ENCODE measurements around the gene TRIM41. TPM values are rescaled to one million over a fixed set of nuclear protein-coding genes. Genes with fewer than 3 reads are reported as not detected.

TRIM41 gene
- total RNA-seq, 1 experiment from 2014 or later, result 26.8 TPM

DNA sequence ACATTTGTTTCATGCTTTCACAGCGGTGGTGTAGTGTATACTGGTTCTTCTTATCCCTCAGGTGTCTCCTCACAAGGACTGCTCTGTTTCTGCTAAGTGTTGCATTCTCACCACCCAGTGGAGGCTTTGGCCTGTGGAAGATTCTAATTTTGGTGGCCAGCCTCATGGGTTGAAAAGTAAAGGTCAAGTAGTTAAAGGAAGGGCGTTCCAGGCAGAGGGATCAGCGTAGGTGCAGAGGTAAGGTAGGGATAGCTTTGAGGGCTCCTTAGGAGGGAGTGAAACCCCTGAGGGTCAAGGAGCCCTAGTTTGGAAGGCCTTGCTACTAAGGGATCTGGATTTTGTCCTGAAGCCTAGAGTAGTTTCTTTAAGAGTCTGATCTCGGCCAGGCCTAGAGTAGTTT lies 25.2 kb downstream of the TRIM41 start:
- Histone ChIP-seq H2AFZ (ENCODE audit: low read length) (no peak overlapping the region), H3K36me3 (ENCODE audit: low read depth, low read length) (peaks cover 20% of the 10 kb centered on the region; the same call in 1 of the 2 replicates), H3K9me3 (ENCODE audit: low read length) (no peaks in the 10 kb centered on the region), H3K27me3 (ENCODE audit: low read length) (no peaks in the 10 kb centered on the region), H3F3A (ENCODE audit: low read length, unreplicated experiment) (no peaks in the 10 kb centered on the region), H3K4me2 (ENCODE audit: low read length) (peak overlapping the region; percentile 93), H3K4me1 (ENCODE audit: insufficient read depth, low read length) (peaks cover 29% of the 10 kb centered on the region), H3K79me2 (ENCODE audit: low read length) (peaks cover 90% of the 10 kb centered on the region), H3K27ac (ENCODE audit: low read length) (peak overlapping the region; percentile 21), H3K9ac (ENCODE audit: low read length) (peak overlapping the region; percentile 99), H3K9me2 (replicated peaks; ENCODE audit: low read length) (no peaks in the 10 kb centered on the region), H3K4me3 (ENCODE audit: low read length) (peak overlapping the region; percentile 98), H4K20me1 (ENCODE audit: low read length) (peaks cover 49% of the 10 kb centered on the region)
- intact Hi-C loops (cut with micrococcal nuclease), result loop anchor here (1.0 kb wide), 1 partner anchor 11 kb away; no protein-coding TSS in a partner anchor
- DNase-seq (no peak), ATAC-seq (no peak)
- ChIA-PET POLR2A (ENCODE audit: unreplicated experiment) (no interaction called here), CTCF (no interaction called here)
- no TSS peak for BruUV-seq (replicated peaks)
- TF ChIP-seq EZH2 (IDR thresholded peaks at IDR 0.05; ENCODE audit: low read length, unreplicated experiment), result no peak
- TF ChIP-seq, protein P1, sequence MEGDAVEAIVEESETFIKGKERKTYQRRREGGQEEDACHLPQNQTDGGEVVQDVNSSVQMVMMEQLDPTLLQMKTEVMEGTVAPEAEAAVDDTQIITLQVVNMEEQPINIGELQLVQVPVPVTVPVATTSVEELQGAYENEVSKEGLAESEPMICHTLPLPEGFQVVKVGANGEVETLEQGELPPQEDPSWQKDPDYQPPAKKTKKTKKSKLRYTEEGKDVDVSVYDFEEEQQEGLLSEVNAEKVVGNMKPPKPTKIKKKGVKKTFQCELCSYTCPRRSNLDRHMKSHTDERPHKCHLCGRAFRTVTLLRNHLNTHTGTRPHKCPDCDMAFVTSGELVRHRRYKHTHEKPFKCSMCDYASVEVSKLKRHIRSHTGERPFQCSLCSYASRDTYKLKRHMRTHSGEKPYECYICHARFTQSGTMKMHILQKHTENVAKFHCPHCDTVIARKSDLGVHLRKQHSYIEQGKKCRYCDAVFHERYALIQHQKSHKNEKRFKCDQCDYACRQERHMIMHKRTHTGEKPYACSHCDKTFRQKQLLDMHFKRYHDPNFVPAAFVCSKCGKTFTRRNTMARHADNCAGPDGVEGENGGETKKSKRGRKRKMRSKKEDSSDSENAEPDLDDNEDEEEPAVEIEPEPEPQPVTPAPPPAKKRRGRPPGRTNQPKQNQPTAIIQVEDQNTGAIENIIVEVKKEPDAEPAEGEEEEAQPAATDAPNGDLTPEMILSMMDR (conservative IDR thresholded peaks at IDR 0.05; ENCODE audit: low read depth, low read length), result no peak

- peaks cover 64% of the 10 kb centered on the region for H4K20me1 ChIP-seq (ENCODE audit: low read length)
- H3F3A ChIP-seq (ENCODE audit: low read length, unreplicated experiment), result no peaks in the 10 kb centered on the region
- ATAC-seq (no peak), DNase-seq (no peak)
- peaks cover 99% of the 10 kb centered on the region for H3K79me2 ChIP-seq (ENCODE audit: low read length)
- ChIA-PET CTCF (no interaction called here), POLR2A (ENCODE audit: unreplicated experiment) (interaction anchor here (0.6 kb wide), 1 partner anchor 11 kb away, joined by 4 read pairs; the partner anchor contains the start of gene RACK1)
- no peaks in the 10 kb centered on the region for H3K27me3 ChIP-seq (ENCODE audit: low read length)
- H3K9me2 ChIP-seq (replicated peaks; ENCODE audit: low read length), result no peaks in the 10 kb centered on the region
- H3K9me3 ChIP-seq (ENCODE audit: low read length), result no peaks in the 10 kb centered on the region
- H3K9ac ChIP-seq (ENCODE audit: low read length), result no peak overlapping the region
- intact Hi-C loops (cut with micrococcal nuclease), result no loop called here
- peaks cover 34% of the 10 kb centered on the region; the same call in 1 of the 2 replicates for H3K36me3 ChIP-seq (ENCODE audit: low read depth, low read length)
- peaks cover 10% of the 10 kb centered on the region; the same call in 1 of the 2 replicates for H3K4me1 ChIP-seq (ENCODE audit: insufficient read depth, low read length)
- BruUV-seq (replicated peaks), result no TSS peak
- H3K4me3 ChIP-seq (ENCODE audit: low read length), result no peak overlapping the region
- no peak overlapping the region for H3K27ac ChIP-seq (ENCODE audit: low read length)
- H3K4me2 ChIP-seq (ENCODE audit: low read length), result no peak overlapping the region
- no peak overlapping the region for H2AFZ ChIP-seq (ENCODE audit: low read length)
- TF ChIP-seq, protein P1 (conservative IDR thresholded peaks at IDR 0.05; ENCODE audit: low read depth, low read length), result no peak
- TF ChIP-seq EZH2 (IDR thresholded peaks at IDR 0.05; ENCODE audit: low read length, unreplicated experiment) (no peak), EZH2phosphoT487 (IDR thresholded peaks at IDR 0.05; ENCODE audit: borderline replicate concordance, low read length) (no peak)
Observed at GRCh38 chr5:181255276-181255675, 32.2 kb downstream of the TRIM41 start.

GRCh38 chr5:181255836-181256578 lies 32.9 kb downstream of the TRIM41 start:
- intact Hi-C loops (cut with micrococcal nuclease), result no loop called here
- H4K20me1 ChIP-seq (ENCODE audit: low read length), result peaks cover 59% of the 10 kb centered on the region

More at GRCh38 chr5:181255836-181256578, 32.9 kb downstream of the TRIM41 start:
- Histone ChIP-seq H3K9me2 (replicated peaks; ENCODE audit: low read length) (no peaks in the 10 kb centered on the region), H3K9me3 (ENCODE audit: low read length) (no peaks in the 10 kb centered on the region), H2AFZ (ENCODE audit: low read length) (no peak overlapping the region), H3K9ac (ENCODE audit: low read length) (no peak overlapping the region), H3K79me2 (ENCODE audit: low read length) (peaks cover 98% of the 10 kb centered on the region), H3K4me3 (ENCODE audit: low read length) (no peak overlapping the region), H3K27ac (ENCODE audit: low read length) (no peak overlapping the region), H3K4me2 (ENCODE audit: low read length) (0 out of 2 replicates have a peak overlapping the region, but pooled peaks have one; percentile 25), H3K36me3 (ENCODE audit: low read depth, low read length) (peaks cover 30% of the 10 kb centered on the region; the same call in 1 of the 2 replicates), H3K4me1 (ENCODE audit: insufficient read depth, low read length) (peaks cover 4% of the 10 kb centered on the region; the same call in 1 of the 2 replicates), H3K27me3 (ENCODE audit: low read length) (no peaks in the 10 kb centered on the region), H3F3A (ENCODE audit: low read length, unreplicated experiment) (no peaks in the 10 kb centered on the region)
- TF ChIP-seq EZH2 (IDR thresholded peaks at IDR 0.05; ENCODE audit: low read length, unreplicated experiment) (no peak), EZH2phosphoT487 (IDR thresholded peaks at IDR 0.05; ENCODE audit: borderline replicate concordance, low read length) (no peak)
- TF ChIP-seq, protein P1 (conservative IDR thresholded peaks at IDR 0.05; ENCODE audit: low read depth, low read length), result no peak
- no peak for DNase-seq
- BruUV-seq (replicated peaks), result no TSS peak
- no peak for ATAC-seq
- ChIA-PET POLR2A (ENCODE audit: unreplicated experiment) (interaction anchor here (0.6 kb wide), 1 partner anchor 12 kb away, joined by 4 read pairs; the partner anchor contains the start of gene RACK1), CTCF (interaction anchor here (0.8 kb wide), 1 partner anchor 30 kb away, joined by 3 read pairs; no protein-coding TSS in a partner anchor)

Measured in PC-3 (cell line).